GM18873 (cell line): ENCODE measurements around the gene GHR.

Experiments used
- ATAC-seq: cut with Tn5 transposase; IDR thresholded peaks from one replicate; pipeline ENCODE4 v1.9.1; 2021; ENCODE audit warnings: mild to moderate bottlenecking, moderate library complexity, moderate number of reproducible peaks; ENCODE audit not compliant: unreplicated experiment, low FRiP score

The GHR gene

DNA sequence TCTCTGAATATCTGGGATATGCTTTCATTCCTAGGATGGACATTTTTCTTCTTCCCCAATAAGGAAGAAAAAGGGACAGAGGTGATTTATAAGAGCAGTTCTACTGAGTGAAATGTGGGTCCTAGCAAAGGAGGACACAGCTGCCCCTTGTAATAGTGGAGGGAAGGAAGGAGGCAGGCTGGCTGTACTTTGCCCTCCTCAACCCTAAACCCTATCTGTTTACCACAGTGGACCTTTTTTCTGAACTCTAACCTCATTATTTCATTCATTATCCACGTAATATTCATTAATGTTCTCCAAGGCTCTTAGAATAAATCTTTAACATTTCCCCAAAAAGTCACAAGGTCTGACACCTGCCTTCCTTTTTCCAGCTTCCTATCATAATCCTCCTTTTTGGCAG is 37.8 kb downstream of the GHR start:
- ATAC-seq = no peak

DNA sequence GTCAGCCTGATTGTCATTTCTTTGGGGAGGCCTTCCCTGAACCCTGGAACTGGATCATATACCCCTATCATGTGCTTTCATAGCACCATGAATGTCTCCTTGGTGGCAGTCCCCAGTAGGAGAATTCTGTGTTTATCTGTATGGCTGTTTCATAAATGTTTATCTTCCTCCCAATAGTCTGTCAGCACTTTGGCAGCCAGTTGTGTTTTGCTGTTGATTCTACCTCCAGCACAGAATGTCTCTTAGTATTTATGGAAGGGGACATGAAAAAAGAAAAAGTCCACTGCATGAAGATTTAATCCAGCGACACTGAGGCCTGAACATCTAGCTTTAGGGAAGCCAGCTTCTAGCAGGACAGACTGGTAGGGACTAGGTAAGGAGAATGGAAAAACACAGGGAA is 38.3 kb downstream of the GHR start:
- no peak for ATAC-seq

DNA sequence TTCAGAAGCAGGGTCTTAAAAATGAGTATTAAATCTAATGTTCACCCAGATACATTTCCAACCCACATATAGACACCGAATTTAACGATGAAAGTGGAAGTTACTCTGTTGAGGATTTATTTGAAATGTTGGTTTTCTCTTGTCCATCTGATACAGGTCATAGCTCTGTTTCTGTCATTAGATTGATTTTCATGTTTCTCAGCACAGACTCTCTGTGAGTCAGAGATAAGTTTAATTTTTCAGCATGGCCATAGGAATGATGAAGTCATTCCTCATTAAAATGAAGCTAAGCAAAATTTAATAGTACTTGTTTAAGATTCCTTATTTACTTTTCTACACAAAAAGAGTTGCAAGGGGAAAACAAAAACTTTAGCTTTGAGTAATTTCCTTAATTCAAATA is 38.8 kb downstream of the GHR start:
- ATAC-seq = no peak

DNA sequence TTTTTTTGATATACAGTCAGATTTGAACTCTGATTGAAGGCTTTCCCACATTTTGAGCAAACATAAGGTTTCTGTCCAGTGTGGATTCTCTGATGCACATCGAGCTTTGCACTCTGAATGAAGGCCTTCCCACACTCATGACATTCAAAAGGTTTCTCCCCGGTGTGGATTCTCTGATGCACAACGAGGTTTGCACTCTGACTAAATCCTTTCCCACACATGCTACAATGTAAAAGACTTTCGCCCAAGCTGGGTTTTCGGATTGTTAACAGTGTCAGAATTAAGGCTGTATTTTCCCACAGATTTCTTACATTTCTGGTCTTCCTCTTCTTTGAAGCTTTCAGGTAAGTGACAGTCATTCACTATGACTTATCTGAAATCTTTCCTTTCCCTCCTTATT is 44.3 kb downstream of the GHR start:
- no peak for ATAC-seq

DNA sequence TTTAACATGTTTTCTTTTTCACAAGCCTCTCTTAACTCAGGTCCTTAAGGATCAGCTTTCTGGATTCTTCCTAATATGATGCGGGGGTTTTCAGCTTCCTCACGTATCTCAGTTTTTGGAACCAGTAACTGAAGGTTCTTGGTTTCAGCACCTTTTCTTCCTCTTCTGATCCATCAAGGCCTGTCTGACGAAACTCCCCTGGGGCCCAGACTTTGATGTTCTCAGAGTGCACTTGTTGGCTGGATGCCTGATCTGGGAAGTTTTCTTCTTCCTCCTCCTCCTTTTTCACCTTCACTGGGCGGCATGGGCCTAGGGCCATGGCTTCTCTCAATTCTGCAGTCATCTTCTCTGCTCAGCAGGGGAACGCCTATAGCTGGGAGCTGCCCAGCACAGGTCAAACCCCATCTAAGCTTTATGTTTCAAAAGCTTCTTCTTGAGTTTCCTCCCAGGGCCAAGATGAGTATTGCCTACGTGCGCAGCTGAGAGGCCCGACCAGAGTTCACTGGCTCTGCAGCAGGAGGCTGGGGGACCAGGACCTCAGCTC is 44.8 kb downstream of the GHR start:
- ATAC-seq = no peak

DNA sequence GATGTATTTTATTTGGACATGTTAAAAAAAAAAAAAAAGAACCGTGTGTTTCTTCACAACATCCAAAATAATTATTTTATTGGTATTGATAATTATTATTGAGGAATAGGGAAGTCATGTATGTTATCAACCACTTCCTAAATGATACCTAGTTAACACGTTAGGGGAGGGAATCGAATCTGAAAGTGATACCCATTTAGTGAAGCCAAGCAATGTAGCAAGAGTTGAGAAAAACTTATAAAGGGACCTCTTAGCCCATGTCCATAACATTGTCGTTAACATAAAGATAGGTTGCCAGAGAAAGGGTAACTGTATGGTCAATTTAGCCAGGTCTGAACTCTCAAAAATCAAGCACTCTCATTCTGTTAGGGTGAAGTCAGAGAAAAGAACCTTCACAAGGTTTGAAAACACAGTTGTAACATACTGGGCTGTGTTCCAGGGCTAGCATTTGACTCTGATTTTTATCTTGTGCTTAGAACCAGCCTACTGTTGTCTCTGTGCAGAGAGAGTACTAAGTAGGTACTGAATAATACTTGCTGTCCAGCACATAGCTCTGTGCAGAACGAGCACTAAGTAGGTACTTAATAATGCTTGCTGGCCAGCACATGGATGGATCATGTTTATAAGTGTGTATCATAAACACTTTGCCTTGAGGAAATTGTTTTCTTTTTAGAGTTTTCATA is 60.4 kb downstream of the GHR start:
- peak; percentile 89 for ATAC-seq

DNA sequence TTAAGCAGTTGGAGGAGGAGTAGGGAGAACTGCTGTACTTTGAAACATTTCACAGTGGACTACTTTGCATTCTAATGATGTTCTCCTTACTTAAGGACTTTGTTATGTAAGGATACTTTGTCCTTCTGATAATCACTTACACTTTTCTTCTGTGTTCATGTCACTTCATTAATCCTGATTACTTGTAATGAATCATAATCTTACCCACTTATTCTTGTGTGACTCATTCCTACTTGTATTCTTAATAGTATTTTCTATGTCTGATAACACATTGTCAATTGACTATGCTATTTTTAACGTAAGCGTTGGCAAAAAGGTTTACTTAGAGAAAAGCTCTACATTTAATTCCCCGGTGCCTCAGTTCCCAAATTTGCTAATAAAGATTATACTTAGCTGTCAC is 63.8 kb downstream of the GHR start:
- ATAC-seq = no peak

DNA sequence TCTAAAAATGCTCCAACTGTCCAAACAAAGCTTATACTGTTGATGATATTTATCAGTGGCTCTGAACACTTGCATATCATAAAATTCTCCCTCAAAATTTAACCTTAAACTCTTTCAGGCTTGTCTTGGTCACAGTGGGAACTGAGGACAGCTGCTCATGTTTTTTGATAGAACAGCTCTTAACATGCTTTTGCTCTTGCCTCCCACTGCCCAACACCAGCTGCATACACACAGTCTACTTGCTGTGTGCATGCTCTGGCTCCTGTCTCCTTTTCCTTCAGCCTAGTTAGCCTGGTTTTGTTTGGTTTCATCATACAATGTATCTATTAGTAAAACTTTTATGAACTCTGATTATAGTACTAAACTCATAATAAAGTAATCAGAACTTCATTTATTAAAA is 64.6 kb downstream of the GHR start:
- ATAC-seq = no peak

DNA sequence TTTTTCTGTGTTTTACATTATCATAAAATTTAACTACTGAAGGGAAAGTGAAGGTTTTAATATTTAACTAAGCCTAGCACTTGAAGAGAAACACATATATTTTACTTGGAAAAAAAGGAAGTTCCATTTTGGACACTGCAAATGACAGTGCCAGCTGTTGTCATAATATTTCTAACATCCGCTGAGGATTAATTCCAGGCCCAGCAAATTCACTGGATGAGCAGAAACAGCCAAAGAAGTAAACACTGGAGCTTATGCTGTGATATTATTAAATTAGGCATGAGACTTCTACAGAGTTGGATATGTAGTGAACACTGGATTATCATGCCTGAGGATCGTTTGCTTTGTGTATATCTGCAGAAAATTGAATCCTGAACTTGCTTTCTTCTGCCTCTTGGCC is 67.6 kb downstream of the GHR start:
- ATAC-seq = no peak

DNA sequence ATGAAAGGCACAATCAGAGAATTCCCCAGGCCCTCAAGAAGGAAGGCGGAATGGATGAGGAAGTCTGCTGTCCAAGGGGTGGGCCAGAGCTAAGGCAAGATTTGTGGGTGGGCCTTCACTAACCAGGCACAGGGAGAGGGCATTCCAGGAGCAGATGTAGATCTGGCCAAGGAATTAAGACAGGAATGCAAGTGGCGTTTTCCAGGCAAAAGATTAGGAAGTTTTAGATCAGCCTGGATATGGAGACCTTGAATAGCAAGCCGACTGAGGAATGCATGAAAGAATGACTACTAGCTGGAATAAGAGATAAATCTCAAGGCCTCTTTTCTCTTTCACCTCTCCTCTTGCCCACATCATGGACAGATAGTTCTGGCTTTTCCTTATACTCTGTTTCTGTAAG is 68.5 kb downstream of the GHR start:
- ATAC-seq = no peak

DNA sequence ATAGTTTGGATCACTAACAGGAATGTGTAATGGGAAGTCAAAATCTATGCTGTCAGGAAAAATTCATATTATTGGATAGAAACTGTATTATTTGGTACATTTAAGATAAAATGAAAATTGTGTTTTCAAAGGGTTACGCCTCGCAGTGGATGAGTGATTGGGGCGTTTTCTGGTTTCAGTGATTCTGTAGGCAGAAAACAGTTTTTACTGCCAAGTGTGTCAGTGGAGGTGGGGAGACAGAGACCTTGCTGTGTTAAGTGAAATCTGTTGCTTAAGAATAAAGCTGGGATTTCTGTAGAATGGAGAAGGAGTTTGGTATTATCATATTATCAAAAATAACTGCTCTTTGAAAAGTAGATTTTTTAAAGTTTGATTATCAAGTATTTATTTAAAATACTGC is 69.7 kb downstream of the GHR start:
- no peak for ATAC-seq

DNA sequence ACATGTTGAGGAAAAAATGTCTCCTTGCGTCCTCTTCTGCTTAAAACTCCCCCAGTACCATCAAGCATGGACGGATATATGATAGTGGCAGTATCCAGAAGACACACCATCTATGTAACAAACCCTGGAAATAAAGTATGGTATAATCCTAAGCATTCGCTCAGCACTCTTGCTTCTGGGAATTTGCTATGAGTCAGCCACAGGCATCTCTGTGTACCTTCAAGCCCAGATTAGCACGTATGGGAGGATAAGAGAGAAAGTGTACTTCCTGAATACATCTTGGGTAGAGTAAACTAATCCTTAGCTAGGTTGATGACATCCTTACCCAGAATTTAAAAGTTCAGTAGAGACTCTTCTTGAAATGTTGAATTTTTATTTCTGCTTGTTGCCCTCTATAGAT is 71.2 kb downstream of the GHR start:
- ATAC-seq = no peak

DNA sequence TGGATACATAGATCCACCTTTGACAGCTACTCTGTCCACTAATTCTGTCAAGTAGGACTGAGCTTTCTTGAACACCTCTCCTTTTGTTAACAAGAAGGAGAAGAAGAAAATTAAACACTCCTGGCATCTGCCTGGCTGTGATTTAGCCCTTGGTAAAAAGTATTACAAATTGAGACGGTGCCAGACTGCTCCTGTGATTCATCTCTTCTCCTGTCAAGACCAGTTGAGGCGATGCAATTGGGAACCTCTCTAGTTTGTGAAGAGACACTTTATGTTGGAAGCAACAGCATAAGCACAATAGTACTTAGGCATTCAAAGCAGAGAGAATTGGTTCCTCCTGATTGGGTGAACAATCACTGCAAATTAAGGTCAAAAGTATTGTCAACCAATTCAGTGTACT is 72.7 kb downstream of the GHR start:
- no peak for ATAC-seq

DNA sequence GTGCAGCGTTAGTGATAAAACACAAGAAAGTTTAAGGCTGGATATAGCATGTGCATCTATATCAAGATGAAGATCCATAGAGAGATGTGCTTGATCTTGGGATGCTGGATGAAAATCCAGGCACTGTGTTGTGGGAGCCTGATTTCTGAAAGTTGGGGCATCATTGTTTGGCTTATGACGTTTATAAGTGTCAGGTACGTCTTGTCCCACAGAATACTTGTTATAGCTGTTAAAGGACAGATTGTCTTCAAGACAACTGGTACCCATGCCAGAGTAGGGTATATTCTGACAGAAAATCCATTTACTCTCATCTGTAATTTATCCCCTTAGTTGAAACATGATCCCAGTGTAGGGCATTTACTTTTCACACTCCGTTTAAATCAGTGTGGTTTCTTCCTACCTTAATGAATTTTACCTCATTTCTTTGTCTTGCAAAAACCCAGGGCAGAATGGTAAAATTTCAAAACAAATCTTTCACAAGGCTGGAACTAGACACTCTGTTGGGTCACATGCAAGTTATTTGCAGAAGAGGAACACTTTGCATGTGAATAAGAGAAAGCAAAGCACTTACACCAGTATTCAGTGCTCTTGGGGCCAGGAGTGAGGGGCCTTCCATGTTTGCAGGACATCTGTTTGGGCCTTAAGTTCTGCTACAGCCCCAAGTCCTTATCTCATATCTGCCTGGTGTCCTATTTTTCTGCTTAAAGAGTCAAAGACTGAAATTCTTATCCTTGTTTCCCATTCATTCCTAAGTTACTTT is 73.3 kb downstream of the GHR start:
- no peak for ATAC-seq

DNA sequence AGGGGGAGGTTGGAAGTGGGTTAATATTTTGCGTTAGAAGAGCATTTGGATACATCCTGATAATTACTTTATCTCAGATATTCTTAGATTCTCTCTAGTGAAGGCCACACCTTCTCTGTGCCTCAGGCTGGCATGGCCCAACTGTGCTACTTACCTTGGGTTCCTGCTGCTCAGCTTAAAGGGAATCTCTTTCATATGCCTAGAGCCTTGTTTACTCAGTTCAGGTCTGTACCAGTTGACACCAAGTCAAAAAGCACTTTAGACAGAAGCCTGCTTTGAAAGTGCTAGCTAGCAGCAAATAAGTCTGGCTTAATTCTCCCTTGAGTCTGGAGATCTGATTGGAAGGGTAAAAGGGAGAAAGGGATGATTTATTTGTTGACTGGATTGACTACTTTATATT is 74.8 kb downstream of the GHR start:
- no peak for ATAC-seq

DNA sequence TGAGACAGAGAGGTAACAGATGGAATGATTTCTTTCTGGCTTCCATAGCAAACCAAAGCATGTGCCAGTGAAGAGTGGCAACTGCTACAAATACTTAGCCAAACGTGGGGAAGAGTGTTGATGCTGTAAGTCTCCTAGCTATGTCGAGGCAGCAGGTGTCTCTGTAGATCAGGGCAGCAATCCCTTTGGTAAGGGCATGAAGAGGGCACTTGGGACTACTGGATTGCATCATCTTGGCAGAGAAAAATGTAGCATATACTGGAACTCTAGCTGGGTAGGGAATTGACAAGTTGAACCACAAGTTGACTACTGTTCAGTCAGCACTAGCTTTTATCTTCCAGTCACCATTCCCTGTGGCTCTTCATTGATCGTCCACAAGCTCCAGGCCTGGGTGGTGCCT is 75.8 kb downstream of the GHR start:
- ATAC-seq = no peak

DNA sequence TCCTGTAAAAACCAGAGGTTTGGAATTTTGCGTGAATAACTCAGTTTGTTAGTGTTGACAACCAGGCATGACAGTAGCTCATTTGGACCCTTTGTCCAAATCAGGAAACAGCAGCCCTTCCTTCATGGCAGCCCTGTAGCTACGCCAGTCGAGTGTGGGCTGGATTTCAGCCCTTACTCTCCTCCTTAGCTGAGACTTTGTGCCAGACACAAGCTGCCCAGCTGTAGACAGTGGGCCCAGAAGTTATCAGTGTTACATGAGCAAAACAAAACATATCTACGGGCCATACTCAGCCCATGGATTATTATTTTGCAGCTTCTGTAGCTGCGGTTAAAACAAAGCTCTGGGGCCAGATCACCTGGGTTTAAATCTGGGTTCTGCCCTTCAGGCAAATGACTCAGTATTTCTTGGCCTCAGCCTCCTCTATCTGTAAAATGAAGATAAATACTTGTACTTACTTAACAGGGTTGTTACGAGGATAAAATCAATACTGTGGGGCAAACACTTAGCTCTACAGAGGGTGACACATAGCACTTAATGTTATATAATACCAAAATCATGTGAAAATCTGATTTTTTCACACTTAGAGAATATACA is 76.9 kb downstream of the GHR start:
- ATAC-seq = no peak

DNA sequence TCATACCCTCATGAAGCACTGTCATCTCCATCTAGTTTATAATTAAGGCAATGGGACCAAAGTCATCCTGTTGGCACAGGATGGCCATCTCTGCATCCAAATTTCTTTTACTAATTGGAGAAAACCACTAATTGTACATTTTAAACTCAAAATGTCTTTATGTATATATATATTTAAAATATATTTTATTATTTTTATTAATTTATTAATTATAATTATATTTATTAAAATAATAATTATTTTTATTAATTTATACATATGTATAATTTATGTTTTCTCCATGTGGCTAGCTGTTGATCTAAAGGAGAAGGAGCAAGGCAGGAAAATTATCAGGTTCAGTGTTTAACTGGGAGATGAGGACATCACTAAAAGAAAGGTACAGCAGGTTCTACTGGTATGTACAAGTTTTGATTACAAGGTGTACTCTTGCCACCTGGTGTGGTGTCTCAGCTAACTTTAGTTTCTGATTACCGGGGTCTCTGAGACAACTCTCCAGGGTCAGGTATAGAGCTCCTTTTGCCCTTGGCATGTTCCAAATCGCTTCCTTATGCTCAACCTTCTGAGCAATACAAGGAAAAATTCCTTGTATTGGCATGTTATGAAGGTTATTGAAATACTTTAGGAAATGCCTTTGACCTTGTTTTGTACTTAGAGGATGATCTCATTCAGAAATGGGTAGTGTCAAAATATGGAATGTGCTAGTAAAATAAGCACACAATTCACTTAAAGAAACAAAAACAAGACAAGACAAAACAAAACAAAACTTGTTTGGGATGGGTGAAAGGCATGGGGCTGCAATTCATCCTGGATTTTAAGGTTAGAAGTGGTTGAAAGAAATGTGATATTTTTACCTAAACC is 79.6 kb downstream of the GHR start:
- no peak for ATAC-seq

DNA sequence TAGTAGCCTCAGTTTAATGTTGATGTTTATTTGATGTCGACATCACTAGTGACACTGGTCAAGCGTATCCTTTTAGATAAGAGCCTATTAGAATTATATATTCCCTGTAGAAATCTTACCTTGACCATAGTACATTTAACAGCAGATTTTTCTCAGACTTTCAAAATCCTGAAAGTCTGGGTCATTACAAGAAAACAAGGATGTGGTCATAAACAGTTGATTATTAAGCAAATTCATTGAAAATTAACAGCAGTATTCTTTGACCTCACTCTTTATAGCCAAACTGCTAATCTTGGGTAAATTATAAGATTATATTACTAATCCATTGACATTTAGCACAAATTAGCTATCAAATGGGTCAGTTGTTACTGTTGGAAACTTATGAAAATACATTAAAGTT is 83.4 kb downstream of the GHR start:
- no peak for ATAC-seq

DNA sequence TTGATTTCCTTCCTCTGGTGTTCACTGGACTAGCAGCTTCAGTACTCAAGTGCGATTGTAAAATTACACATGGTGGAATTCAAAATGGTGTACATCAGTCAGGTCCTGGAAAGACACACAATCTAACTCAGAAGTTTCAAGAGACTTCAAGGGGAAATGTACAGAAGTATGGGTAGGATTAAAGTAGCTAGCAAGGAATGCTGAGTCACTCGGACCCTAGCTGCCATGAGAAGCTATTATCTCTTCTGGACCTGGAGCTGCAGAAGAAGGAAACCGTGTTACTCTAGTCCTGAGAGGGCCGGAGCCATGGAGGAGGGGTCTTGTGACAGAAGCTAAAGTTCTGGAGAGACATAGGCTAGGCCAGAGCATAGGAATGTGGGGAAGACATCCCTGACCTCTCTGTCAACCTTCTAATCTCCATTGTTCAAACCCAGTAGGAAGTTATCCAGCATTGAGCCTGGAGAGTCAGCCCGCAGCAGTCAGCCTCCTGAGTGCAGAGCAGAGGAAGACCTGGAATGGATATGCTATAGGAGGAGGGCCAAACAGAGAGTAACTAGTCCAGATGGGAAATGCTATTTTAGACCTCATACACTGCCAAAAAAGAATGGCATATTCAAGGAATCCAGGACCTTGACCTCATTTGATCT is 84.3 kb downstream of the GHR start:
- no peak for ATAC-seq
